T-cell (primary cell): ENCODE results near the gene NEURL4. TPM values are rescaled to one million over a fixed set of nuclear protein-coding genes. Genes with fewer than 3 reads are reported as not detected.

Experiments used
- ATAC-seq, 4 experiments: fragments of 200-7000 bp in 3 of 4; fragments of 150-1000 bp in 1 of 4; cut with Tn5 transposase; replicated peaks in 1 of 4; 1 replicate in 3 of 4; 2 replicates in 1 of 4; pipeline ENCODE4 v1.10.0; 2021; ENCODE audit warnings: moderate library complexity in 3 of 4, mild to moderate bottlenecking in 2 of 4, moderate number of reproducible peaks in 1 of 4
- CTCF ChIA-PET, 2 donors: fragments of 300-600 bp; sonication (Branson Sonifier 250); formaldehyde crosslinking; loops; one replicate each; lab custom pipeline; 2022; ENCODE audit warnings: antibody characterized with exemption in 2 of 2; lab: Charles Lee
- POLR2A ChIA-PET, 2 donors: fragments of 300-600 bp; sonication (Branson Sonifier 250); formaldehyde crosslinking; loops; one replicate each; lab custom pipeline; 2022; ENCODE audit warnings: antibody characterized with exemption in 2 of 2; lab: Charles Lee
- DNase-seq, 35 experiments: peaks; one replicate each; pipeline versions ENCODE4 v3.0.0 to v3.0.0-alpha.2; 2013 to 2023
- H3K27ac ChIP-seq: one replicate; pipeline ENCODE4 v1.5.1; 2013; ENCODE audit warnings: low read length
- H3K27me3 ChIP-seq, 2 experiments: replicated peaks in 1 of 2; 1 replicate in 1 of 2; 2 replicates in 1 of 2; pipeline versions ENCODE4 v1.6.1 to v1.7.0; 2013; ENCODE audit warnings: low read length in 1 of 2, mixed read lengths in 1 of 2; ENCODE audit not compliant: control insufficient read depth in 2 of 2, insufficient read depth in 2 of 2; ENCODE audit errors: extremely low read depth in 1 of 2
- H3K36me3 ChIP-seq, 2 donors: 1 replicate in 1 of 2; 2 replicates in 1 of 2; pipeline versions ENCODE4 v1.6.1 to v1.7.0; 2013; ENCODE audit warnings: low read length in 1 of 2; ENCODE audit not compliant: control insufficient read depth in 2 of 2, insufficient read depth in 1 of 2; ENCODE audit errors: extremely low read depth in 1 of 2
- H3K4me1 ChIP-seq, 2 experiments: 1 replicate in 1 of 2; 2 replicates in 1 of 2; pipeline versions ENCODE4 v1.6.1 to v1.7.0; 2013; ENCODE audit warnings: low read length in 2 of 2, mixed read lengths in 1 of 2; ENCODE audit not compliant: insufficient read depth in 2 of 2, control insufficient read depth in 1 of 2; ENCODE audit errors: extremely low read depth in 1 of 2
- H3K4me3 ChIP-seq, 2 donors: 1 replicate in 1 of 2; 2 replicates in 1 of 2; pipeline versions ENCODE4 v1.5.1 to v1.7.0; 2013; ENCODE audit warnings: mild to moderate bottlenecking in 2 of 2, low read length in 1 of 2, moderate library complexity in 1 of 2; ENCODE audit not compliant: control insufficient read depth in 1 of 2; ENCODE audit errors: extremely low read depth in 1 of 2
- H3K9me3 ChIP-seq: 2 replicates; pipeline ENCODE4 v1.7.0; 2013
- H3K27ac Mint-ChIP-seq, 2 donors: one replicate each; pipeline ENCODE4 v1.8.0; 2020 to 2021; ENCODE audit warnings: mild to moderate bottlenecking in 2 of 2, mixed read lengths in 2 of 2
- H3K27me3 Mint-ChIP-seq, 2 donors: one replicate each; pipeline ENCODE4 v1.8.0; 2021 to 2022; ENCODE audit warnings: mixed read lengths in 2 of 2
- H3K36me3 Mint-ChIP-seq: one replicate; pipeline ENCODE4 v1.8.0; 2021; ENCODE audit warnings: mixed read lengths
- H3K4me1 Mint-ChIP-seq, 3 donors: one replicate each; pipeline ENCODE4 v1.8.0; 2020 to 2022; ENCODE audit warnings: mixed read lengths in 3 of 3, mild to moderate bottlenecking in 1 of 3
- H3K4me3 Mint-ChIP-seq, 3 donors: one replicate each; pipeline ENCODE4 v1.8.0; 2020 to 2022; ENCODE audit warnings: mild to moderate bottlenecking in 3 of 3, mixed read lengths in 3 of 3, moderate library complexity in 3 of 3
- H3K9me3 Mint-ChIP-seq, 3 donors: one replicate each; pipeline ENCODE4 v1.8.0; 2020 to 2022; ENCODE audit warnings: mixed read lengths in 3 of 3
- WGBS: methylation state at CpG from one replicate; pipeline ENCODE4 v1.1.5; 2013; ENCODE audit warnings: missing lambda C conversion rate; ENCODE audit not compliant: insufficient coverage; 5-methylcytosine and 5-hydroxymethylcytosine counted together
- total RNA-seq, 35 experiments: library from RNA in 6 of 35; stranded (reverse) in 6 of 35; fragments of 120-200 nt in 1 of 35; gene quantifications; one replicate each; pipeline versions ENCODE4 v1.2.1 to v1.2.4 and lab custom pipeline; 2013 to 2026

NEURL4 gene
- total RNA-seq, 5 donors from 2014 or later (not counting 1 experiment from before 2014, with no cell fraction given) = 49.5 to 90.2 (median 80.0) TPM

DNA sequence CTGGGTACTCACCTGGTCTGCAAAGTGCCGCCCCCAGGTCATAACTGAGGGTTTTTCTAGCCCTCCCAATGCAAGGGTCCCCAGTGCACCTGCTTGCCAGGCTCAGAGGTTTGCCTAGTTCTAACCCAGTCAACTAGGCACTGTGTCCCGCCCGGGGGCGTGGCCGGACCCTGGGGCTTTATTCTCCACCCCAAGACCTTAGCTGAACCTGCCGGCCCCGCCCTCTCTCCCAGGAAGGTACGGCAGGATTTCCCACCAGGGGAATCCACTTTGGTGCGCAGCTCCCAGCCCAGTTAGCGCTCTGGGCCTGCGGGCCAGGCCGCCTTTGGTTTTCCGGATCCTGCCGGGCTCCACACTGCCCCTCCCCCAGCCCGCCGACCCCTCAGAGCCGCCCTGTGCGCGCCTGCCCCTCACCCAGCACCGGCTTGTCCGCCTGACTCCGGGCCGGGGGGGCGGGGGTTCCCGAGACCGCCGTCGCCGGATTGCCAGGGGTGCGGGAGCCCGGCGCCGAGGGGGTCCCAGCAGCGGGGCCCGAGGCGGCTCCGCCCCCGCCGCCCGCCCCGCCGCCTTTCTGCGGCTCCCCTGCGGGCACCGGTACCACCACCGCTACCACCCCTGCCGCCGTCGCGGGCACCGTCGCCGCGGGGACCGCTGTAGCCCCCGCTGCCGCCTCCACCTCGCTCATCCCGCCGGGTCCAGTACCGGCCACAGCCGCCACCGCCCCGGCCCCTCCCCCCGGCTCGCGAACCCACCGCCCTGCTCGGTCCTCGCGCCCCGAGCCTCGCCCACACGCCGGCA is 35.1 kb downstream of the NEURL4 start:
- H3K9me3 ChIP-seq = no peaks in the 10 kb centered on the region
- peaks cover 19 to 25% (median 21%) of the 10 kb centered on the region in 3 donors for H3K4me1 Mint-ChIP-seq
- no peak overlapping the region for H3K27ac ChIP-seq
- H3K9me3 Mint-ChIP-seq = no peaks in the 10 kb centered on the region
- POLR2A ChIA-PET = interaction anchor here in 1 of 2 donors (0.7 kb wide), 1 partner anchor 124 kb away, joined by 3 read pairs; no protein-coding TSS in a partner anchor
- peaks cover 6 to 74% of the 10 kb centered on the region in 2 experiments for H3K27me3 ChIP-seq
- WGBS = 3% methylated on average over 73 of the region's 75 CpGs
- ATAC-seq = peak; percentile 5 to 28 (median 8)
- CTCF ChIA-PET = no interaction called here
- H3K27ac Mint-ChIP-seq = no peak overlapping the region
- peak overlapping the region in 1 of 2 donors; percentile 17 for H3K4me3 ChIP-seq
- peak overlapping the region; percentile 37 to 68 (median 37) for H3K4me3 Mint-ChIP-seq
- no peaks in the 10 kb centered on the region for H3K36me3 ChIP-seq
- DNase-seq = peak in 3 of 35 experiments; percentile 21 to 50 (median 32)
- peaks cover 0 to 32% of the 10 kb centered on the region in 2 experiments for H3K4me1 ChIP-seq
- no peaks in the 10 kb centered on the region for H3K36me3 Mint-ChIP-seq
- H3K27me3 Mint-ChIP-seq = peaks cover 0 to 36% of the 10 kb centered on the region in 2 donors

DNA sequence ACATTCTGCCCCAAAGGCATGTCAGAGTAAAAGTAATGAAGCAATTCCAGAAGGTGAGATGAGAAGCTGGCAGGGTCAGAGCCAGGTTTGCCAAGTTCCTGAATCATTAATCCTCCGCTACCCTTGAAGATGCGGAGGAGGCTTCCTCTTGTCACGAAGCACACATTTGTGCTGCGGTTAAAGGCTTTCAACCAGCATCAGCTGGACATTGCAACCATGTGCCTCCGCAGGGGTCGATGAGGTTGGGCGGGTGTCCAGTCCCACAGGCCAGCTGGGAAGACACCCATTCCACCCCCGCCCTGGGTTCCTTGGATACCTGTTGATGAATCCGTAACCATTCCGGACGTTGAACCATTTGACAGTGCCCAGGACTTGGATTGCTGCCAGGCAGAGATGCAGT is 36.0 kb downstream of the NEURL4 start:
- H3K27ac Mint-ChIP-seq = no peak overlapping the region
- no peak overlapping the region for H3K27ac ChIP-seq

DNA sequence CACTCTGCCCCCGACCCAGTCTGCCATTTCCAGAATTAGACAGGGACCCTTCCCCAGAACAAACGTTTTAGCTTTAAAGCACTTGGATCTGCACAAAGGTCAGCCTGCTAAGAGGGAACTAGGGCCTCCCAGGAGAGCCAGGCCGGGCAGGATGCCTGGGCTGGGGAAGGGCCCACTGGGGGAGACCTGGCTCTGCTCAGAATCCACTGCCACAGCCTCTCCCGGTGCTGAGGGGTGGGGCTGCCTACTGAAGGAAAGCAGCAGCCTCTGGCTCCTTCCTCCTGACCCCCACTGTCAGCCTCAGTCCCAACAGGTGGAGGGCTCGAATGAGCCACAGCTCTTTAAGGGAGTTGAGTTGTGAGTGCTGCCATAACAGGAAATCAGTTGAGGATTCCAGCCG is 36.4 kb downstream of the NEURL4 start:
- peaks cover 0 to 32% of the 10 kb centered on the region in 2 experiments for H3K4me1 ChIP-seq
- H3K27ac ChIP-seq = no peak overlapping the region
- Mint-ChIP-seq H3K9me3 (no peaks in the 10 kb centered on the region), H3K27ac (no peak overlapping the region), H3K36me3 (no peaks in the 10 kb centered on the region), H3K4me3 (peak overlapping the region in 1 of 3 donors; percentile 68), H3K4me1 (peaks cover 19 to 25% (median 21%) of the 10 kb centered on the region in 3 donors), H3K27me3 (peaks cover 7 to 41% of the 10 kb centered on the region in 2 donors)
- CTCF ChIA-PET = interaction anchor here in 1 of 2 donors (0.6 kb wide), 1 partner anchor 241 kb away, joined by 3 read pairs; no protein-coding TSS in a partner anchor
- no peaks in the 10 kb centered on the region for H3K9me3 ChIP-seq
- ATAC-seq = no peak
- DNase-seq = no peak
- POLR2A ChIA-PET = no interaction called here
- WGBS = 42% methylated on average over 2 of the region's 6 CpGs
- no peak overlapping the region for H3K4me3 ChIP-seq
- peaks cover 6 to 80% of the 10 kb centered on the region in 2 experiments for H3K27me3 ChIP-seq
- H3K36me3 ChIP-seq = no peaks in the 10 kb centered on the region

More for the DNA sequence above, 36.0 kb downstream of the NEURL4 start:
- WGBS = 96% methylated on average over 7 of the region's 11 CpGs
- Histone ChIP-seq H3K27me3 (peaks cover 6 to 77% of the 10 kb centered on the region in 2 experiments), H3K4me3 (no peak overlapping the region), H3K4me1 (peaks cover 0 to 32% of the 10 kb centered on the region in 2 experiments), H3K9me3 (no peaks in the 10 kb centered on the region), H3K36me3 (no peaks in the 10 kb centered on the region)
- Mint-ChIP-seq H3K4me3 (peak overlapping the region in 1 of 3 donors; percentile 68), H3K4me1 (peaks cover 19 to 25% (median 21%) of the 10 kb centered on the region in 3 donors), H3K36me3 (no peaks in the 10 kb centered on the region), H3K27me3 (peaks cover 4 to 38% of the 10 kb centered on the region in 2 donors), H3K9me3 (no peaks in the 10 kb centered on the region)
- ChIA-PET CTCF (interaction anchor here (0.5 to 0.6 kb wide), 2 partner anchors 11 to 241 kb away, joined by 3 to 4 read pairs; no protein-coding TSS in a partner anchor), POLR2A (interaction anchor here (0.6 to 0.7 kb wide), 2 partner anchors 123 to 180 kb away, joined by 3 to 5 read pairs; no protein-coding TSS in a partner anchor)
- ATAC-seq (no peak), DNase-seq (no peak)

DNA sequence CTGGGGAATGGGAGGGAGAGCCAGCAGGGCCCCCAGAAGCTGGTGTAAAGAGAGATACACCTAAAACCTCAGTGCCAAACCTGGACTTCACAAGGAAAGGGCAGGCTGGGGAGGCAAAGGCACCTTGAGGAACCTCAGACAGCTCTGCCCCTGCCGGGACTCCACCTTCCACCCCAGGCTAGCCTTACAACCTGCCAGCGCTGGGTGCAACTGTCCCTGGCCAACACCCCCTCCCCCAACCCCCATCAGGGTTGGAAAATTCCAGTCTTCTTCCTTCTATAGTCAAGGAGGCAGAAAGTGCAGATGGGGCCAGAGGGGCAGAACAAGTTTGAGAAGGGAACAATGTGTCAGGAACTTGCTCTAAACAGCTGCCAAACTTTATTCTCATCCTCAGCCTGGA is 36.9 kb downstream of the NEURL4 start:
- ATAC-seq = no peak
- H3K27ac Mint-ChIP-seq = no peak overlapping the region
- H3K36me3 Mint-ChIP-seq = no peaks in the 10 kb centered on the region
- Histone ChIP-seq H3K36me3 (no peaks in the 10 kb centered on the region), H3K27me3 (peaks cover 6 to 83% of the 10 kb centered on the region in 2 experiments), H3K4me1 (peaks cover 0 to 32% of the 10 kb centered on the region in 2 experiments), H3K9me3 (no peaks in the 10 kb centered on the region), H3K4me3 (no peak overlapping the region), H3K27ac (no peak overlapping the region)
- H3K4me3 Mint-ChIP-seq = no peak overlapping the region
- ChIA-PET POLR2A (no interaction called here), CTCF (interaction anchor here in 1 of 2 donors (0.6 kb wide), 1 partner anchor 240 kb away, joined by 3 read pairs; no protein-coding TSS in a partner anchor)
- peaks cover 19 to 25% (median 21%) of the 10 kb centered on the region in 3 donors for H3K4me1 Mint-ChIP-seq
- 88% methylated on average over 1 of the region's 2 CpGs for WGBS
- no peaks in the 10 kb centered on the region for H3K9me3 Mint-ChIP-seq
- DNase-seq = no peak
- H3K27me3 Mint-ChIP-seq = peaks cover 7 to 41% of the 10 kb centered on the region in 2 donors

DNA sequence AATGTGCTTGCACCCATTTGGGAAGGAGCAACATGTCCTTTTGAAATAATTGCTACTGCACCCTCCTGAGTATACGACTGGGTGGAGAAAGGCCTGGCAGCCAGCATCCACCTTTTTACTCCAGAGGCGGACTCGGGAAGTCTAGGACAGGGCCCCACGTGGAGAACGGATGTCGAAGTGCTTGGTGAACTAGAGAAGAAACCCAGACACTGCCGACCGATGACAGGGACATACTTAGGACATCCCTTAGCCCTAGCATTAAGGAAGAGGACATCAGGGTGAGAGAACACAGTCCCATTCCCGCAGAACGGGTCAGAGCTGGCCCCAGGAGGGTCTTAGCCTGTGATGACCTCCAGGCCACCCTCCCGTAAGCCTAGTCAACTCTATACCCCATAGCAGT is 38.5 kb downstream of the NEURL4 start:
- Histone ChIP-seq H3K27ac (no peak overlapping the region), H3K4me3 (no peak overlapping the region), H3K27me3 (peaks cover 4 to 81% of the 10 kb centered on the region in 2 experiments), H3K4me1 (peaks cover 0 to 20% of the 10 kb centered on the region in 2 experiments), H3K36me3 (no peaks in the 10 kb centered on the region), H3K9me3 (no peaks in the 10 kb centered on the region)
- no peak for DNase-seq
- ChIA-PET POLR2A (no interaction called here), CTCF (interaction anchor here in 1 of 2 donors (0.6 kb wide), 1 partner anchor 390 kb away, joined by 6 read pairs; no protein-coding TSS in a partner anchor)
- no peak for ATAC-seq
- WGBS = 72% methylated on average over 10 of the region's 11 CpGs
- H3K4me3 Mint-ChIP-seq = no peak overlapping the region
- no peaks in the 10 kb centered on the region for H3K9me3 Mint-ChIP-seq
- H3K27ac Mint-ChIP-seq = peak overlapping the region in 1 of 2 donors; percentile 28
- H3K36me3 Mint-ChIP-seq = no peaks in the 10 kb centered on the region
- peaks cover 7 to 37% of the 10 kb centered on the region in 2 donors for H3K27me3 Mint-ChIP-seq
- H3K4me1 Mint-ChIP-seq = peaks cover 12 to 15% (median 14%) of the 10 kb centered on the region in 3 donors

DNA sequence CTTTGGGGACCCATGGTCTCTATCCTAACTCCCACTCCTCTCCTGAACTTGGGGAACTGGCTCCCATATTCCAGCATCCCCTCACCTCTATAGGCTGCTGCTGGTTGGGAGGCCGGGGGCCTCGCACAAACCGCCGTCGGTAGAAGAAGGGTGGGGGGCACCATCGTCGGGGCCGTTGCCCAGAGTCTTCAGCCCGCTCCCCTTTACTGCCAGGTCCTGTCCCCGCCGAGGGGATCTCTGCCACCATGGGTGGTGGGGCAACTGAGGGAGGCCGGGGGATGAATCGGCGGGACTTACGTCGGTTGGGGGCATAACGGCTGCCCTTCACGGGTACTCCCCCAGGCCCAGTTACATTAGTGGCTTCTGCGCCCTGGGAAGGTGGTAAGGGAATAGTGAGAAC is 39.0 kb downstream of the NEURL4 start:
- Histone ChIP-seq H3K4me3 (no peak overlapping the region), H3K4me1 (peaks cover 0 to 14% of the 10 kb centered on the region in 2 experiments), H3K27ac (no peak overlapping the region), H3K36me3 (no peaks in the 10 kb centered on the region), H3K27me3 (peaks cover 4 to 81% of the 10 kb centered on the region in 2 experiments), H3K9me3 (no peaks in the 10 kb centered on the region)
- Mint-ChIP-seq H3K4me3 (no peak overlapping the region), H3K36me3 (no peaks in the 10 kb centered on the region), H3K4me1 (peaks cover 9 to 12% (median 9%) of the 10 kb centered on the region in 3 donors), H3K27me3 (peaks cover 7 to 37% of the 10 kb centered on the region in 2 donors), H3K27ac (no peak overlapping the region), H3K9me3 (no peaks in the 10 kb centered on the region)
- WGBS = 89% methylated on average over 7 of the region's 19 CpGs
- ATAC-seq (no peak), DNase-seq (no peak)
- ChIA-PET CTCF (interaction anchor here in 1 of 2 donors (0.6 kb wide), 1 partner anchor 390 kb away, joined by 6 read pairs; no protein-coding TSS in a partner anchor), POLR2A (no interaction called here)
